ENCODE results near the gene KAT6B. TPM values are rescaled to one million over a fixed set of nuclear protein-coding genes. Genes with fewer than 3 reads are reported as not detected.

Gene KAT6B
- total RNA-seq, 1 donor from 2014 or later: 21.7 TPM

- no peaks in the 10 kb centered on the region for H3K27me3 ChIP-seq (ENCODE audit: insufficient read depth, low read length)
- H3K27ac Mint-ChIP-seq (ENCODE audit: unreplicated experiment): no peak overlapping the region
- peak; percentile 89 for DNase-seq (ENCODE audit: low read depth)
- peaks cover 8% of the 10 kb centered on the region for H3K4me1 Mint-ChIP-seq (ENCODE audit: low read depth, unreplicated experiment)
- no peak overlapping the region for H3K4me3 Mint-ChIP-seq (ENCODE audit: unreplicated experiment)
- no peak overlapping the region for H3K4me3 ChIP-seq (ENCODE audit: insufficient read depth, low read depth, low read length)
- FAIRE-seq: no peak
- H3K79me2 ChIP-seq (ENCODE audit: insufficient read depth, low read length): peaks cover 21% of the 10 kb centered on the region
- TF ChIP-seq EZH2 (IDR thresholded peaks at IDR 0.05; ENCODE audit: insufficient read depth, low read length) (no peak), CTCF (IDR thresholded peaks at IDR 0.05; ENCODE audit: insufficient read depth, low read depth, low read length) (no peak)
- H4K20me1 ChIP-seq (ENCODE audit: insufficient read depth, low read length): peaks cover 42% of the 10 kb centered on the region
- H3K9ac ChIP-seq (ENCODE audit: low read length): no peak overlapping the region
- no peaks in the 10 kb centered on the region for H3K36me3 ChIP-seq (ENCODE audit: insufficient read depth, low read length)
- no peaks in the 10 kb centered on the region for H3K9me3 Mint-ChIP-seq (ENCODE audit: unreplicated experiment)
- no peaks in the 10 kb centered on the region for H3K9me3 ChIP-seq (ENCODE audit: insufficient read depth, low read depth, low read length)
- peaks cover 2% of the 10 kb centered on the region for H3K36me3 Mint-ChIP-seq (ENCODE audit: low read depth, unreplicated experiment)
- no peak overlapping the region for H3K27ac ChIP-seq (ENCODE audit: low read depth, low read length)
- peaks cover 11% of the 10 kb centered on the region for H3K4me1 ChIP-seq (ENCODE audit: insufficient read depth, low read length)
- H3K4me2 ChIP-seq (ENCODE audit: low read length): peak overlapping the region; percentile 36
- no peaks in the 10 kb centered on the region for H3K27me3 Mint-ChIP-seq (ENCODE audit: low read depth, unreplicated experiment)
- no peak overlapping the region for H2AFZ ChIP-seq (ENCODE audit: low read depth, low read length)
These were observed 110.3 kb downstream of the KAT6B start for GRCh38 chr10:74936577-74937265.

GRCh38 chr10:74937266-74937856 lies 111.0 kb downstream of the KAT6B start:
- H3K79me2 ChIP-seq (ENCODE audit: insufficient read depth, low read length): peaks cover 21% of the 10 kb centered on the region
- H3K4me3 ChIP-seq (ENCODE audit: insufficient read depth, low read depth, low read length): no peak overlapping the region
- H3K4me2 ChIP-seq (ENCODE audit: low read length): peak overlapping the region; percentile 36
- H3K4me1 ChIP-seq (ENCODE audit: insufficient read depth, low read length): peaks cover 11% of the 10 kb centered on the region
- no peaks in the 10 kb centered on the region for H3K27me3 ChIP-seq (ENCODE audit: insufficient read depth, low read length)
- DNase-seq (ENCODE audit: low read depth) (peak; percentile 58), FAIRE-seq (no peak)
- peaks cover 2% of the 10 kb centered on the region for H3K36me3 Mint-ChIP-seq (ENCODE audit: low read depth, unreplicated experiment)
- peaks cover 42% of the 10 kb centered on the region for H4K20me1 ChIP-seq (ENCODE audit: insufficient read depth, low read length)
- no peak overlapping the region for H3K27ac Mint-ChIP-seq (ENCODE audit: unreplicated experiment)
- H3K9ac ChIP-seq (ENCODE audit: low read length): no peak overlapping the region
- no peak for TF ChIP-seq EZH2 (IDR thresholded peaks at IDR 0.05; ENCODE audit: insufficient read depth, low read length)
- H3K27me3 Mint-ChIP-seq (ENCODE audit: low read depth, unreplicated experiment): no peaks in the 10 kb centered on the region
- no peaks in the 10 kb centered on the region for H3K9me3 Mint-ChIP-seq (ENCODE audit: unreplicated experiment)
- peaks cover 6% of the 10 kb centered on the region for H3K4me1 Mint-ChIP-seq (ENCODE audit: low read depth, unreplicated experiment)
- H2AFZ ChIP-seq (ENCODE audit: low read depth, low read length): no peak overlapping the region
- no peak overlapping the region for H3K27ac ChIP-seq (ENCODE audit: low read depth, low read length)
- no peaks in the 10 kb centered on the region for H3K36me3 ChIP-seq (ENCODE audit: insufficient read depth, low read length)
- H3K9me3 ChIP-seq (ENCODE audit: insufficient read depth, low read depth, low read length): no peaks in the 10 kb centered on the region
- H3K4me3 Mint-ChIP-seq (ENCODE audit: unreplicated experiment): no peak overlapping the region

GRCh38 chr10:74944205-74944604 lies 117.8 kb downstream of the KAT6B start:
- Mint-ChIP-seq H3K4me1 (ENCODE audit: low read depth, unreplicated experiment) (peaks cover 8% of the 10 kb centered on the region), H3K9me3 (ENCODE audit: unreplicated experiment) (no peaks in the 10 kb centered on the region), H3K36me3 (ENCODE audit: low read depth, unreplicated experiment) (no peaks in the 10 kb centered on the region), H3K4me3 (ENCODE audit: unreplicated experiment) (no peak overlapping the region), H3K27me3 (ENCODE audit: low read depth, unreplicated experiment) (no peaks in the 10 kb centered on the region), H3K27ac (ENCODE audit: unreplicated experiment) (no peak overlapping the region)
- no peak overlapping the region for H2AFZ ChIP-seq (ENCODE audit: low read depth, low read length)
- no peak overlapping the region for H3K27ac ChIP-seq (ENCODE audit: low read depth, low read length)
- TF ChIP-seq EZH2 (IDR thresholded peaks at IDR 0.05; ENCODE audit: insufficient read depth, low read length) (no peak), CTCF (IDR thresholded peaks at IDR 0.05; ENCODE audit: insufficient read depth, low read depth, low read length) (no peak)
- H3K9me3 ChIP-seq (ENCODE audit: insufficient read depth, low read depth, low read length): no peaks in the 10 kb centered on the region
- peaks cover 11% of the 10 kb centered on the region for H3K4me1 ChIP-seq (ENCODE audit: insufficient read depth, low read length)
- no peak for FAIRE-seq
- H3K27me3 ChIP-seq (ENCODE audit: insufficient read depth, low read length): no peaks in the 10 kb centered on the region
- H3K79me2 ChIP-seq (ENCODE audit: insufficient read depth, low read length): peaks cover 11% of the 10 kb centered on the region
- peaks cover 29% of the 10 kb centered on the region for H4K20me1 ChIP-seq (ENCODE audit: insufficient read depth, low read length)
- H3K4me3 ChIP-seq (ENCODE audit: insufficient read depth, low read depth, low read length): no peak overlapping the region
- no peak for DNase-seq (ENCODE audit: low read depth)
- no peak overlapping the region for H3K9ac ChIP-seq (ENCODE audit: low read length)
- no peak overlapping the region for H3K4me2 ChIP-seq (ENCODE audit: low read length)
- no peaks in the 10 kb centered on the region for H3K36me3 ChIP-seq (ENCODE audit: insufficient read depth, low read length)

Measured in astrocyte (in vitro differentiated cells and primary cell).